GF-D8 (cell line): ENCODE results near the gene CCDC68.
A peak's percentile ranks its signal among the peaks of the same experiment; 100 is the strongest.
"Not testable (repeated sequence)": the region's sequence is repeated elsewhere in the genome, so short reads cannot be mapped to it uniquely, and the experiment has no call there.

Source experiments
- DNase-seq: peaks from one replicate; lab custom pipeline; 2025; lab: John Stamatoyannopoulos, UW

CCDC68 gene

DNA sequence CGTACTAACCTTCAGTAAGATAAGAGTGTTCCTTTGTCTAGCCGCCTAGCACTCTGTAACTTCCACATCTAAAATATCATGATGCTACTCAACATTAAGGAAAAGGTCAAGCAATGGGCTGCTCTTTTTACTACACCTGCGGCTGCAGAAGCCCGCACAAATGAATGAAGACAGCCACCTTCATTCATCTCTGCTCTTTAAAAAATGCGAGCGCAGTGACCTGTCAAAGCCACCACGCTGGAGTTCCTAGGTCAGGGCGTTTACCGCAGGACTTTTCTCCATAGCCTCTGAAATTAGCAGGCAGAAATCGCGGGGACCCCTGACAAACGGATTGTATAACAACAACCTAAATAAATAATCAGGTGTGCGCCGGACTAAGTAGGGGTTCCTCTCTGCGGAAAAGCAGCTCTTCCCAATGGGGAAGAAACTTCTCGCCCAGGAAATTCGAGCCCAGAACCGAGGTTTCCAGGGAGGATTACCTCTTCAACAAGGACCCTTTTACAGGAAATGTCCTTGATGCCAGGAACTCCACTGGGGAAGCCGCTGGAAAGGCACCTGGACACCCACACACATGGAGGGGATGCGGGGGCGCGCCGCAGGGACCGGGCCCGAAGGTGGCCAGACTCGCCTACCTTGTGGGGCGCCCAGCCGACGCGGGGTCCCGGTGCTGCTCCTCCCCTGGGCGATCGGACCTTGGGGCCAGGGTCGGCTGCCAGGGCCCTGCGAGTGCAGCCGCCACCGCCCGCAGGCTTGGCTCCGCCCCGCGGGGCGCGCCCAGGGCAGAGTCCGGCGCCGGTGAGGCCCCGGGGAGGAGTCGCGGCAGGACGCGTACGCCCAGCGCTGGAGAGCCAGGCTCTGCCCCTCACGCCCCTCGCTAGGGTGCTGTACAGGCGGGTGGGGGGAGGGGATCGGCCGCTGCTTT lies at the start of gene CCDC68:
CCDC68 (minus strand) TSS at position 758 of the 922 bp plus-strand sequence. CDS start 16,670 bp downstream, outside the sequence.
- DNase-seq = no peak

GRCh38 chr18:55007602-55008001 lies 48.3 kb upstream of the CCDC68 start:
- no peak for DNase-seq

GRCh38 chr18:55003695-55004094 lies 44.4 kb upstream of the CCDC68 start:
- no peak for DNase-seq

GRCh38 chr18:55002261-55002660 lies 43.0 kb upstream of the CCDC68 start:
- DNase-seq = no peak

DNA sequence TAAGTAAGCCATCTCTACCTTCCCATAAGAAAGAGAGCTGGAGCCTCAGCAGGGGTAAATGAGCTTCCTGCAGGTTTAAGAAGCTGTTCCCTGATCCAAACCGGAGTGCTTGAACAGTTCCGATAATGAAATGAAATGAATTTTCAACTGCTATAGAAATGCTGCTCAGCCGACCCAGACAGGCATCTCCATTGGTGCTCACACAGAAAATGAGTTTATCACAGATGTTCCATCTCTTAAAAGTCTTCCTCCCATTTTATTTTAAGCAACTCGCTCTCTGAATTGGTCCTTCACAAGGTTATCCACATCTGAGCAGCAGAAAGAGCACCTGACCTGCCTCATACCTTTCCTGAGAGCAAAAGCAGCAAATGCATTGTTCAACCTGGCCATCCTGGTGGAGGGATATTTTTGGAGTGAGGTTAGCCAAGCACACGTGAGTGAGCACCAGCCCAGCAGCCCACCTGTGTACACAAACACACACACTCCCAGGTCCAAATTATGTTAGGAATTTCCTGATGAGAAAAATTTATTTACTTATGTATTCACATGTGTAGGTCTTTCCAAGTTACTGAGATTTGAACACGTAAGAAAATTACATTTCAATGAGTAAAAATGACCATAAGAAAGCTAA lies 42.2 kb upstream of the CCDC68 start:
- no peak for DNase-seq

DNA sequence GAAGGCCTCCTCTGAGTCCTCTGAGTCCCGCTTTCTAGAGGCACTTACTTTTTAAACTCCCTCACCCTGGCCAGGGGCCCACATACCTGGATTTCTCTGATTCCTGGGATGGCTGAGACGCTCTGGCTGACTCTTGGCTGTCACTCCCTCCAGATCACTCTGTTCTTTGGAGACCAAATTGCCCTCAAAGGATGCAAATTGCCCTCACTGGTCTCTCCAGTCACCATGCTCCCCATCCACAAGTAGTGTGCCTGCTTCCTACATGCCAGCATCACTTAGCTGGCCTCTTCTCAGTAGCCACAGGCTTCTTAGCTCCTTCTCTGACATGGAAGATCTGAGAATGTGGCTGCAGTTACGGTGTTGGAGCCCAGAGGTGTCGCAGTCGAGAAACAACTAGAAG lies 41.3 kb upstream of the CCDC68 start:
- no peak for DNase-seq

- DNase-seq = no peak
These were observed 39.8 kb upstream of the CCDC68 start for GRCh38 chr18:54999016-54999415.

DNA sequence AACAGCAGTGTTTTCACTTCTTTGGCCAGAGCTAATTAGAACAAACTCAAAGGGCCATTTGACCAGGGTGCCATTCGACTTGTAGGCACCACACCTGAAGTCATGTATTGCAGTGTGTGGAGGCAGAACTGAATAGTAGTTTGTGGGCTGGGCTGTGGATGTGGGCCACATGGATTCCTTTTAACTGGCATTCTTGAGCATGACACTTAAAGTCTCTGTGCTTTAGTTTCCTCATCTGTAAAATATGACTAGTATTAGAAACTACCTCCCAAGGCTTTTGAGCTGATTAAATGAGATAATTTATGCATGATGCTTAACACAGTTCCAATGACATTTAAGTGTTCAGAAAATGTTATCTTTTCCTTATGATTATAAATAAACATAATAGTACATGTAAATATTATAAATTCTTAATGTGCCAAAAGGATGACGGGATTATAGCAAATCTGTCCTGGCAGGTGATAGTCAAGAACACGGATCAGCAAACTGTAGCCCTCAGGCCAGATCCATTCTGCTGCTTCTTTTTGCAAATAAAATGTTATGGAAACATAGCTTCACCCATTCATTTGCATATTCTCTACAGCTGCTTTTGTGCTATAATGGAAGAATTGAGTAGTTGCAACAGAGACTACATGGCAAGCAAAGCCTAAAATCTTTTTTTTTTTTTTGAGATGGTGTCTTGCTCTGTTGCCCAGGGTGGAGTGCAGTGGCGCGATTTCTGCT lies 36.3 kb upstream of the CCDC68 start:
- no peak for DNase-seq

GRCh38 chr18:54991981-54992380 lies 32.7 kb upstream of the CCDC68 start:
- no peak for DNase-seq

GRCh38 chr18:54984908-54985307 lies 25.6 kb upstream of the CCDC68 start:
- no peak for DNase-seq

GRCh38 chr18:54983791-54984190 lies 24.5 kb upstream of the CCDC68 start:
- no peak for DNase-seq

DNA sequence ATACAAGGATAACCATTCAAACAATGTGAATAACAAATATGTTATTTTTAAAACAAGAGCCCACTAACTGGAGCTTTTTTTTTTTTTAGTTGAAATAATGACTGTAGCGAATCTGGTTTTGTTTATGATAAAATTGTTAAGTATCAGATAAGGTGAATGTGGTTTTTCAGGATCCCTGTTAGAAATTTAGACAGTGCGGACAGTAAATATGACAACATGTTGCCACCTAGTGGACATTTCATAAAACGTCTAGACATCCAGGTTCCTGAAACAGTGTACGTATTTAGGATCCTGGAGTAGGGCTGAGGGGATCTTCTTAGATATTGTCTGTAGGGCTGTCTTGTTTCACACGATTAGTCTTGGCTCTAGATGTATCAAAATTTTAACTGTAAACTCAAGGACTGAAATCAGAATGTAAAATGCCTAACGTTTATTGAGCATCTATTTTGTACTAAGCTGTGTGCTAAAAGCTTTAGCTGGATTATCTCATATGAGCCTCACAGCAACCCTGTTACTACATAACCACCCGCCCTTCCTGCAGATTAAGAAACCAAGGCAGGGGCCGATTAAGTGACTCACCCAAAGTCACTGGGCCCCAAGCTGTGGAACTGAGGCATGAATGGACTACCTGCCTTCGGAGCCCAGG lies 23.9 kb upstream of the CCDC68 start:
- peak; percentile 36 for DNase-seq

DNA sequence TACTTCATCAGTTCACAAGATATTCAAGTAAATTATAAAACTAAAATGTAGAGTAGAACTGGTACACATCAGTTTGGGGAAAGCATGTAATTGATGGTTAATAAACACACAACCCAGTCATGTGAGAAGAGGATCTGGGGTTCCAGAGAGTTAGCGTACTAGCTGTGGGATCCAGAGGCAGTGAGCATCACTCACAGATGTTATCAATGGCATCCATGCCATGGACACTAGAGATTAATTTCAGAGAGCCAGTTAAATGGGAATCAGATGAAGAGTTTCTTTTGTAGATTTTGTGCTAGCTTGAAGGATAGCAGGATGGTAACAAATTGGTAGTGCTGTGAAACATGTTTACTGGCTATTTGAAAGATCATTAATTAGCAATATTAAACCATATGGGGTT lies 21.8 kb upstream of the CCDC68 start:
- no peak for DNase-seq

DNA sequence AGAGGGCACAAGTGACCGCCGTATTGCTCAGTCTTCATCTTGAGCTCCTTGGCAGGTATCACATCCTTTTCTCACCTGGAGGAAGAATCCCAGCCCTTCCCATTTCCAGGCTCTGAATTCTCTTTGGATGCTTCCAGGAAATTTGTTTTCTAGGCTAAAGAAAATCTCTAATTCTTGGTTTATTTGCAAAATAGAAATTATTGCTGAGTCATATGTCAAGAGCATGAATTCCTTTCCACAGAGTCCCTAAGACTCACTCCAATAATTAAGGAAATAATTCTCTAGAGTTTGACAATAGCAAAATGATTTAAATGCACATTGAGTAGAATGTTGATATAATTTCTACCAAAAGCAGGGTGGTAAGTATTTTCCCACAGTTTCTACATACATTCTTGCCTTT lies 16.3 kb upstream of the CCDC68 start:
- no peak for DNase-seq

GRCh38 chr18:54973046-54973445 lies 13.8 kb upstream of the CCDC68 start:
- no peak for DNase-seq

- no peak for DNase-seq
These were observed 9.5 kb upstream of the CCDC68 start for GRCh38 chr18:54968807-54969206.

DNA sequence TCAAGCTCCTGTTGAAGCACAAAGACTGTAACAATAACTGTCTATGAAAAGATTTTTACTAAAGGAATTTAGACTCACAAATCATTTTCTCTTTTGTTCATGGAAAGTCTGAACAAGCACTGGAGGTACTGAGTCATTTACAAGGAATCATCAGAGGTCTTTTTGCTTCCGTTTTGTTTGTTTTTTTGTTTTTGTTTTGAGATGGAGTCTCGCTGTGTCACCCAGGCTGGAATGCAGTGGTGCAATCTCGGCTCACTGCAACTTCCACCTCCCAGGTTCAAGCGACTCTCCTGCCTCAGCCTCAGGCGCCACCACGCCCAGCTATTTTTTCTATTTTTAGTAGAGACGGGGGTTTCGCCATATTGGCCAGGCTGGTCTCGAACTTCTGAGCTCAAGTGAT lies 9.0 kb upstream of the CCDC68 start:
- DNase-seq = not testable (repeated sequence)

DNA sequence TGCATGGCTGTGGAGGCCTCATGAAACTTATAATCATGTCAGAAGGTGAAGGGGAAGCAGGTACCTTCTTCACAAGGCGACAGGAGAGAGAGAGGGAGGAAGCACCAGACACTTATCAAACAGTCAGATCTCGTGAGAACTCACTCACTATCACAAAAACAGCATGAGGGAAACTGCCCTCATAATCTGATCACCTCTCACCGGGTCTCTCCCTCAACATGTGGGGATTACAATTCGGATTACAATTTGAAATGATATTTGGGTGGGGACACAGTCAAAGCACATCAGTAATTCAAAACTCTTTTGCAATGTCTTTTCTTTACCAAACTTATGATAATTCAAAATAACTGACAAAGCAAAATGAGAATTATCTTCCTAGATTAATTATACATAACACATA lies 8.5 kb upstream of the CCDC68 start:
- no peak for DNase-seq

DNA sequence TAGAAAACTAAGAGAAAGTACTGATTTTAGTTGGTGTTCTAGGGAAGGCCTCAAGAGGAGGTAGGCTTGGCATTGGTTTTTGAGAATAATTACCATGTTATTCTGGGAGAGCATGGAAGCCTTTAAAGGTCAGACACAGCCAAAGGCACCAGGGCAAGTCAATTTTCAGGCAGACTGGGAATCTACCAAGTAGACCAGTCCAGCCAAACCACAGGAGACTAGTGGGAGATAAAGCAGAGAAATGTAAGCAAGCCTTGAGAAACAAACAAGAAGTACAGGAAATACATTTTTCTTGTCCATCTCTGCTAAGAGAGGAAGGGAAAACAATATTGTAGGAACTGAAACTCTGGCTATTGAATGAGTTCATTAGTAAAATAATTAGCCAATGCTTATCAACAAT lies 5.5 kb upstream of the CCDC68 start:
- DNase-seq = no peak

DNA sequence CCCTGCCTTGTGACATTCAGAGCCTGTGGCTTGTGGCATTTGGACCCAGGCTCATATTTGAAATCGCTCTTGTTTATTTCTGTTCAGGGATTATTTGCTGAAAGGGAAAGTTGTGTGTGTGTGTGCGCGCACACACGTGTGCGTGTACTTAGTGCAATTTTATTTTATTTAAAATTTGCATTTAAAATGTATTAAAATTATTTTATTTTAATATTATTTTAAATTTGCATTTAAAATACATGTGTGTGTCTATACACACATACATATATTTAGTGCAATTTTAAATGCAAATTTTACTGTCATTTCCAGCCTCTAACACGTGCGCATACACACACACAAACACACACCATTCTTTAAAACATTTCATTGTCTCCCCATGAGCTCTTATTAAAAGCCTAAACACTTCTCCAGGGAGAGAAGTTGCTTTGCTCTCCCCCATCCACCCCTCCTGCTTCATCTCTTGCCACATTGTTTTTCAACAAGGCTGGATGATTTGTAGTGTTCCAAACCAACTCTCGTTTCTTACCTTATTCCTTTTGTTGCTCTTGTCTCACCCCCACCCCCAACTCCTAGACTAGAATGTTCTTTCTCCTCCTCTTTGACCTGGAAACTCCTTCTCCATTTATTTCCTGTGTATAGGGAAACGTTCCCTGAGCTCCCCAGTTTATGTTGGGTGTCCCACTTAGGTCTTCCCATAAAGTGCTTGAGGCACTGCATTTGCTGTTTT lies 3.8 kb upstream of the CCDC68 start:
- no peak for DNase-seq

GRCh38 chr18:54961868-54962267 lies 2.6 kb upstream of the CCDC68 start:
- no peak for DNase-seq

DNA sequence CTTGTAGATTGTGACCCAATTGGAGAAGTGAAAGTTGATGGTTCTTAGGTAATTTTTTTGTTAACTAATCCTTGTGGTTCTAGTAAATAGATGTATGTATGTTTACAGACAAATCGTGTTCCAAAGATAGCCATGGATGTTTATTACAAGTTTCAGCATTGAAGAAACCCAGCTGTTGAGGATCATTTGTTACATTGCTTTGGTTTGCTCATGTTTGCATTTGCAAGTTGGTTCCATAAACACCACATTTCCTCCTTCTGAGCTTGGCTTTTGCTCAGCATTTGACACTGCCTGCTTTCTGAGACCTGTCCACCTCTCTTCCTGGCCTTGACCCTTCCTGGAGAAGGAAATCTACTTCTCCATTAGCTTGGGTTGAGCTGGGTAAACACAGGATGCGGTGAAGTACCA lies 1.8 kb upstream of the CCDC68 start:
- DNase-seq = no peak
